GM23338 (cell line): ENCODE data around the gene OSBPL10. TPM values are rescaled to one million over a fixed set of nuclear protein-coding genes. Genes with fewer than 3 reads are reported as not detected.

Experiments used
- ATAC-seq: fragments of 200-7000 bp; cut with Tn5 transposase; 3 replicates; pipeline ENCODE4 v1.9.1; 2020
- DNase-seq: peaks from one replicate; pipeline ENCODE4 v3.0.0-alpha.2; 2015; ENCODE audit warnings: low spot score
- H2AFZ ChIP-seq: fragments of 200-600 bp; sonication (generic); 2 replicates; pipeline ENCODE4 v1.8.0; 2016; ENCODE audit warnings: antibody characterized with exemption, mild to moderate bottlenecking, moderate library complexity
- H3F3A ChIP-seq: fragments of 200-600 bp; sonication (generic); replicated peaks from 2 replicates; pipeline ENCODE4 v1.8.0; 2017; ENCODE audit warnings: antibody characterized with exemption, mixed run types, low read depth
- H3K27ac ChIP-seq: fragments of 200-600 bp; sonication (generic); 2 replicates; pipeline ENCODE4 v1.6.1; 2016; ENCODE audit warnings: low read depth
- H3K27me3 ChIP-seq: fragments of 200-600 bp; sonication (generic); 2 replicates; pipeline ENCODE4 v1.8.0; 2016; ENCODE audit warnings: mild to moderate bottlenecking, mixed run types, moderate library complexity; ENCODE audit not compliant: insufficient read depth
- H3K36me3 ChIP-seq: fragments of 200-600 bp; sonication (generic); 2 replicates; pipeline ENCODE4 v1.8.0; 2016; ENCODE audit warnings: mild to moderate bottlenecking; ENCODE audit not compliant: insufficient read depth
- H3K4me1 ChIP-seq: fragments of 200-600 bp; sonication (generic); 2 replicates; pipeline ENCODE4 v1.8.0; 2016; ENCODE audit warnings: mild to moderate bottlenecking, moderate library complexity; ENCODE audit not compliant: insufficient read depth
- H3K4me2 ChIP-seq: fragments of 200-600 bp; sonication (generic); 2 replicates; pipeline ENCODE4 v1.7.1; 2017; ENCODE audit warnings: mixed run types
- H3K4me3 ChIP-seq: fragments of 200-600 bp; sonication (generic); 2 replicates; pipeline ENCODE4 v1.6.1; 2016; ENCODE audit warnings: mixed run types
- H3K79me2 ChIP-seq: fragments of 200-600 bp; sonication (generic); replicated peaks from 2 replicates; pipeline ENCODE4 v1.8.0; 2017; ENCODE audit warnings: mild to moderate bottlenecking; ENCODE audit not compliant: insufficient read depth
- H3K9me2 ChIP-seq: fragments of 200-600 bp; sonication (generic); 2 replicates; pipeline ENCODE4 v1.8.0; 2017; ENCODE audit not compliant: insufficient read depth
- H4K20me1 ChIP-seq: fragments of 200-600 bp; sonication (generic); replicated peaks from 2 replicates; pipeline ENCODE4 v1.8.0; 2017; ENCODE audit warnings: mild to moderate bottlenecking; ENCODE audit not compliant: insufficient read depth
- H3K27ac Mint-ChIP-seq: 2 replicates; pipeline ENCODE4 v1.8.0; 2020; ENCODE audit warnings: inconsistent platforms, mild to moderate bottlenecking, moderate library complexity, mixed read lengths
- H3K27me3 Mint-ChIP-seq: 3 replicates; pipeline ENCODE4 v1.8.0; 2022; ENCODE audit warnings: low read depth, mild to moderate bottlenecking, moderate library complexity, mixed read lengths, inconsistent platforms; ENCODE audit not compliant: insufficient read depth, poor library complexity
- H3K36me3 Mint-ChIP-seq: 3 replicates; pipeline ENCODE4 v1.8.0; 2021; ENCODE audit warnings: low read depth, mild to moderate bottlenecking, inconsistent platforms, moderate library complexity, mixed read lengths
- H3K4me1 Mint-ChIP-seq: 3 replicates; pipeline ENCODE4 v1.8.0; 2020; ENCODE audit warnings: mild to moderate bottlenecking, inconsistent platforms, mixed read lengths
- H3K4me3 Mint-ChIP-seq: 3 replicates; pipeline ENCODE4 v1.8.0; 2021; ENCODE audit warnings: moderate library complexity, mild to moderate bottlenecking, inconsistent platforms, mixed read lengths
- H3K9me3 Mint-ChIP-seq: 3 replicates; pipeline ENCODE4 v1.8.0; 2020; ENCODE audit warnings: moderate library complexity, mild to moderate bottlenecking, inconsistent platforms, mixed read lengths
- CREB1 ChIP-seq: fragments of 250-450 bp; sonication (Bioruptor Pico); IDR thresholded peaks from 2 replicates; pipeline ENCODE4 v1.5.0; 2020; ENCODE audit warnings: low read depth, mild to moderate bottlenecking, moderate library complexity
- EZH2 ChIP-seq: fragments of 200-600 bp; sonication (generic); IDR thresholded peaks from one replicate; pipeline ENCODE4 v1.8.0; 2017; ENCODE audit warnings: antibody characterized with exemption, mild to moderate bottlenecking, low read depth; ENCODE audit not compliant: unreplicated experiment
- EZH2phosphoT487 ChIP-seq: fragments of 200-600 bp; sonication (generic); IDR thresholded peaks from one replicate; pipeline ENCODE4 v1.8.1; 2018; ENCODE audit warnings: antibody characterized with exemption; ENCODE audit not compliant: unreplicated experiment
- JUNB ChIP-seq: IDR thresholded peaks from one replicate; pipeline ENCODE4 v1.6.1; 2016; ENCODE audit warnings: antibody characterized with exemption; ENCODE audit not compliant: unreplicated experiment
- NANOG ChIP-seq: IDR thresholded peaks from 2 replicates; pipeline ENCODE4 v1.6.1; 2016; ENCODE audit warnings: antibody characterized with exemption, borderline replicate concordance
- POLR2AphosphoS5 ChIP-seq: IDR thresholded peaks from 2 replicates; pipeline ENCODE4 v1.6.1; 2016; ENCODE audit warnings: antibody characterized with exemption, low read depth
- STAT1 ChIP-seq: IDR thresholded peaks from one replicate; pipeline ENCODE4 v1.6.1; 2016; ENCODE audit warnings: antibody characterized with exemption; ENCODE audit not compliant: unreplicated experiment
- ZNF114 ChIP-seq: fragments of 250-450 bp; sonication (Bioruptor Pico); IDR thresholded peaks from 2 replicates; pipeline ENCODE4 v1.5.0; 2020; ENCODE audit warnings: mild to moderate bottlenecking, moderate library complexity
- ZNF331 ChIP-seq: fragments of 250-450 bp; sonication (Bioruptor Pico); IDR thresholded peaks from 2 replicates; pipeline ENCODE4 v1.5.0; 2020; ENCODE audit warnings: low read depth, mild to moderate bottlenecking, moderate library complexity
- polyA plus RNA-seq: library from polyadenylated mRNA; unstranded; fragments of >200 nt; fragmentation: Nextera tagmentation; extraction: Ambion mirVana; gene quantifications from 2 replicates; pipeline ENCODE4 v1.2.1, GENCODE V29; 2016
- total RNA-seq: library from RNA; depleted of rRNA; stranded (reverse); fragments of >200 nt; shearing (Covaris generic); gene quantifications from 2 replicates; pipeline ENCODE4 v1.2.3, GENCODE V29; 2014
- TF ChIP-seq, protein P1 (sequence below): fragments of 250-450 bp; sonication (Bioruptor Pico); IDR thresholded peaks from 2 replicates; pipeline ENCODE4 v1.5.0; 2020; ENCODE audit warnings: mild to moderate bottlenecking, moderate library complexity
- TF ChIP-seq, protein P2 (sequence below): IDR thresholded peaks from 2 replicates; pipeline ENCODE4 v1.6.1; 2016; ENCODE audit warnings: antibody characterized with exemption
- TF ChIP-seq, protein P3 (sequence below): IDR thresholded peaks from one replicate; pipeline ENCODE4 v1.6.1; 2018; ENCODE audit warnings: antibody characterized with exemption; ENCODE audit not compliant: unreplicated experiment
- TF ChIP-seq, protein P4 (sequence below), 2 experiments: fragments of 200-600 bp in 1 of 2; sonication (generic) in 1 of 2; conservative IDR thresholded peaks; 2 replicates each; pipeline versions ENCODE4 v1.5.1 to v1.6.1; 2016 to 2017; ENCODE audit warnings: antibody characterized with exemption in 2 of 2, low read depth in 2 of 2, mild to moderate bottlenecking in 2 of 2, moderate library complexity in 1 of 2

OSBPL10 gene
- total and polyA plus RNA-seq, 2 experiments from 2014 or later: 23.8 to 149 TPM

DNA sequence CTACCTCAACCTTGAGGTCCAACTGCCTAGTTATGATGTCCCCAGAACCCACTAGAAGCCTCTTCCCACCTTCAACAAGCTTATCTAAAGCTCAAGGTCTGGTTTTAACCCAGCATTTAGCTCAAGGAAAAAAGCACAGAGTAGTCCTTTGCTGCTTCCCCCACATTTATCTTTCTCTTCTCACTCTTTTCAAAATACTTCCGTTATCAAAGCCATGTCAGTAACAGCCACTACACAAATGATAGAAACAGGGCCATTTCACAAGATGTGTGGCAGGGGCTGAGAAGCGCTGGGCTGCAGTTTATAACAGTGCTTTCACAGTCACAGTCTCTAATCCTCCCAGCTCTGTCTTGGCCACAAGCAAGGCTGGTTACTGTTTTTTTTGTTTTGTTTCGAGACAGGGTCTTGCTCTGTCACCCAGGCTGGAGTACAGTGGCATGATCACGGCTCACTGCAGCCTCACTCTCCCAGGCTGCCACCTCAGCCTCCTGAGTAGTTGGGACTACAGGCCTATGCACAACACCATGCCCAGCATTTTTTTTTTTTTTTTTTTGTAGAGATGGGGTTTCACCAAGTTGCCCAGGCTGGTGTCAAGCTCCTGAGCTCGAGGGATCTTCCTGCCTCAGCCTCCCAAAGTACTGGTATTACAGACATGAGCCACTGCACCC, 218.8 kb downstream of the OSBPL10 start:
- Mint-ChIP-seq H3K36me3 (peaks cover 18% of the 10 kb centered on the region; the same call in 2 of the 3 replicates), H3K4me3 (no peak overlapping the region), H3K27me3 (peaks cover 6% of the 10 kb centered on the region), H3K4me1 (peaks cover 10% of the 10 kb centered on the region), H3K9me3 (peaks cover 3% of the 10 kb centered on the region; the same call in 2 of the 3 replicates), H3K27ac (no peak overlapping the region)
- Histone ChIP-seq H3K9me2 (no peaks in the 10 kb centered on the region), H3K4me3 (no peak overlapping the region), H3K4me1 (no peaks in the 10 kb centered on the region; the same call in 1 of the 2 replicates), H4K20me1 (peaks cover 14% of the 10 kb centered on the region; the same call in 1 of the 2 replicates), H3K79me2 (peaks cover 59% of the 10 kb centered on the region), H3K36me3 (no peaks in the 10 kb centered on the region), H2AFZ (no peak overlapping the region), H3K4me2 (no peak overlapping the region), H3K27ac (no peak overlapping the region), H3K27me3 (no peaks in the 10 kb centered on the region), H3F3A (no peaks in the 10 kb centered on the region)
- DNase-seq (no peak), ATAC-seq (no peak)
- TF ChIP-seq EZH2 (no peak), STAT1 (no peak), POLR2AphosphoS5 (no peak), ZNF114 (CRISPR knock-in tag) (no peak), EZH2phosphoT487 (no peak), JUNB (no peak), ZNF331 (no peak), NANOG (no peak), CREB1 (CRISPR knock-in tag) (no peak)
- TF ChIP-seq, protein P1, sequence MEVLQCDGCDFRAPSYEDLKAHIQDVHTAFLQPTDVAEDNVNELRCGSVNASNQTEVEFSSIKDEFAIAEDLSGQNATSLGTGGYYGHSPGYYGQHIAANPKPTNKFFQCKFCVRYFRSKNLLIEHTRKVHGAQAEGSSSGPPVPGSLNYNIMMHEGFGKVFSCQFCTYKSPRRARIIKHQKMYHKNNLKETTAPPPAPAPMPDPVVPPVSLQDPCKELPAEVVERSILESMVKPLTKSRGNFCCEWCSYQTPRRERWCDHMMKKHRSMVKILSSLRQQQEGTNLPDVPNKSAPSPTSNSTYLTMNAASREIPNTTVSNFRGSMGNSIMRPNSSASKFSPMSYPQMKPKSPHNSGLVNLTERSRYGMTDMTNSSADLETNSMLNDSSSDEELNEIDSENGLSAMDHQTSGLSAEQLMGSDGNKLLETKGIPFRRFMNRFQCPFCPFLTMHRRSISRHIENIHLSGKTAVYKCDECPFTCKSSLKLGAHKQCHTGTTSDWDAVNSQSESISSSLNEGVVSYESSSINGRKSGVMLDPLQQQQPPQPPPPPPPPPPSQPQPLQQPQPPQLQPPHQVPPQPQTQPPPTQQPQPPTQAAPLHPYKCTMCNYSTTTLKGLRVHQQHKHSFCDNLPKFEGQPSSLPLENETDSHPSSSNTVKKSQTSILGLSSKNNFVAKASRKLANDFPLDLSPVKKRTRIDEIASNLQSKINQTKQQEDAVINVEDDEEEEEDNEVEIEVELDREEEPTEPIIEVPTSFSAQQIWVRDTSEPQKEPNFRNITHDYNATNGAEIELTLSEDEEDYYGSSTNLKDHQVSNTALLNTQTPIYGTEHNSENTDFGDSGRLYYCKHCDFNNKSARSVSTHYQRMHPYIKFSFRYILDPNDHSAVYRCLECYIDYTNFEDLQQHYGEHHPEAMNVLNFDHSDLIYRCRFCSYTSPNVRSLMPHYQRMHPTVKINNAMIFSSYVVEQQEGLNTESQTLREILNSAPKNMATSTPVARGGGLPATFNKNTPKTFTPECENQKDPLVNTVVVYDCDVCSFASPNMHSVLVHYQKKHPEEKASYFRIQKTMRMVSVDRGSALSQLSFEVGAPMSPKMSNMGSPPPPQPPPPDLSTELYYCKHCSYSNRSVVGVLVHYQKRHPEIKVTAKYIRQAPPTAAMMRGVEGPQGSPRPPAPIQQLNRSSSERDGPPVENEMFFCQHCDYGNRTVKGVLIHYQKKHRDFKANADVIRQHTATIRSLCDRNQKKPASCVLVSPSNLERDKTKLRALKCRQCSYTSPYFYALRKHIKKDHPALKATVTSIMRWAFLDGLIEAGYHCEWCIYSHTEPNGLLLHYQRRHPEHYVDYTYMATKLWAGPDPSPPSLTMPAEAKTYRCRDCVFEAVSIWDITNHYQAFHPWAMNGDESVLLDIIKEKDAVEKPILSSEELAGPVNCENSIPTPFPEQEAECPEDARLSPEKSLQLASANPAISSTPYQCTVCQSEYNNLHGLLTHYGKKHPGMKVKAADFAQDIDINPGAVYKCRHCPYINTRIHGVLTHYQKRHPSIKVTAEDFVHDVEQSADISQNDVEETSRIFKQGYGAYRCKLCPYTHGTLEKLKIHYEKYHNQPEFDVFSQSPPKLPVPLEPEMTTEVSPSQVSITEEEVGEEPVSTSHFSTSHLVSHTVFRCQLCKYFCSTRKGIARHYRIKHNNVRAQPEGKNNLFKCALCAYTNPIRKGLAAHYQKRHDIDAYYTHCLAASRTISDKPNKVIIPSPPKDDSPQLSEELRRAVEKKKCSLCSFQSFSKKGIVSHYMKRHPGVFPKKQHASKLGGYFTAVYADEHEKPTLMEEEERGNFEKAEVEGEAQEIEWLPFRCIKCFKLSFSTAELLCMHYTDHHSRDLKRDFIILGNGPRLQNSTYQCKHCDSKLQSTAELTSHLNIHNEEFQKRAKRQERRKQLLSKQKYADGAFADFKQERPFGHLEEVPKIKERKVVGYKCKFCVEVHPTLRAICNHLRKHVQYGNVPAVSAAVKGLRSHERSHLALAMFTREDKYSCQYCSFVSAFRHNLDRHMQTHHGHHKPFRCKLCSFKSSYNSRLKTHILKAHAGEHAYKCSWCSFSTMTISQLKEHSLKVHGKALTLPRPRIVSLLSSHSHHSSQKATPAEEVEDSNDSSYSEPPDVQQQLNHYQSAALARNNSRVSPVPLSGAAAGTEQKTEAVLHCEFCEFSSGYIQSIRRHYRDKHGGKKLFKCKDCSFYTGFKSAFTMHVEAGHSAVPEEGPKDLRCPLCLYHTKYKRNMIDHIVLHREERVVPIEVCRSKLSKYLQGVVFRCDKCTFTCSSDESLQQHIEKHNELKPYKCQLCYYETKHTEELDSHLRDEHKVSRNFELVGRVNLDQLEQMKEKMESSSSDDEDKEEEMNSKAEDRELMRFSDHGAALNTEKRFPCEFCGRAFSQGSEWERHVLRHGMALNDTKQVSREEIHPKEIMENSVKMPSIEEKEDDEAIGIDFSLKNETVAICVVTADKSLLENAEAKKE (CRISPR knock-in tag): no peak
- TF ChIP-seq, protein P2, sequence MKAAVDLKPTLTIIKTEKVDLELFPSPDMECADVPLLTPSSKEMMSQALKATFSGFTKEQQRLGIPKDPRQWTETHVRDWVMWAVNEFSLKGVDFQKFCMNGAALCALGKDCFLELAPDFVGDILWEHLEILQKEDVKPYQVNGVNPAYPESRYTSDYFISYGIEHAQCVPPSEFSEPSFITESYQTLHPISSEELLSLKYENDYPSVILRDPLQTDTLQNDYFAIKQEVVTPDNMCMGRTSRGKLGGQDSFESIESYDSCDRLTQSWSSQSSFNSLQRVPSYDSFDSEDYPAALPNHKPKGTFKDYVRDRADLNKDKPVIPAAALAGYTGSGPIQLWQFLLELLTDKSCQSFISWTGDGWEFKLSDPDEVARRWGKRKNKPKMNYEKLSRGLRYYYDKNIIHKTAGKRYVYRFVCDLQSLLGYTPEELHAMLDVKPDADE: no peak
- TF ChIP-seq, protein P3, sequence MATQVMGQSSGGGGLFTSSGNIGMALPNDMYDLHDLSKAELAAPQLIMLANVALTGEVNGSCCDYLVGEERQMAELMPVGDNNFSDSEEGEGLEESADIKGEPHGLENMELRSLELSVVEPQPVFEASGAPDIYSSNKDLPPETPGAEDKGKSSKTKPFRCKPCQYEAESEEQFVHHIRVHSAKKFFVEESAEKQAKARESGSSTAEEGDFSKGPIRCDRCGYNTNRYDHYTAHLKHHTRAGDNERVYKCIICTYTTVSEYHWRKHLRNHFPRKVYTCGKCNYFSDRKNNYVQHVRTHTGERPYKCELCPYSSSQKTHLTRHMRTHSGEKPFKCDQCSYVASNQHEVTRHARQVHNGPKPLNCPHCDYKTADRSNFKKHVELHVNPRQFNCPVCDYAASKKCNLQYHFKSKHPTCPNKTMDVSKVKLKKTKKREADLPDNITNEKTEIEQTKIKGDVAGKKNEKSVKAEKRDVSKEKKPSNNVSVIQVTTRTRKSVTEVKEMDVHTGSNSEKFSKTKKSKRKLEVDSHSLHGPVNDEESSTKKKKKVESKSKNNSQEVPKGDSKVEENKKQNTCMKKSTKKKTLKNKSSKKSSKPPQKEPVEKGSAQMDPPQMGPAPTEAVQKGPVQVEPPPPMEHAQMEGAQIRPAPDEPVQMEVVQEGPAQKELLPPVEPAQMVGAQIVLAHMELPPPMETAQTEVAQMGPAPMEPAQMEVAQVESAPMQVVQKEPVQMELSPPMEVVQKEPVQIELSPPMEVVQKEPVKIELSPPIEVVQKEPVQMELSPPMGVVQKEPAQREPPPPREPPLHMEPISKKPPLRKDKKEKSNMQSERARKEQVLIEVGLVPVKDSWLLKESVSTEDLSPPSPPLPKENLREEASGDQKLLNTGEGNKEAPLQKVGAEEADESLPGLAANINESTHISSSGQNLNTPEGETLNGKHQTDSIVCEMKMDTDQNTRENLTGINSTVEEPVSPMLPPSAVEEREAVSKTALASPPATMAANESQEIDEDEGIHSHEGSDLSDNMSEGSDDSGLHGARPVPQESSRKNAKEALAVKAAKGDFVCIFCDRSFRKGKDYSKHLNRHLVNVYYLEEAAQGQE: no peak
- TF ChIP-seq, protein P4, sequence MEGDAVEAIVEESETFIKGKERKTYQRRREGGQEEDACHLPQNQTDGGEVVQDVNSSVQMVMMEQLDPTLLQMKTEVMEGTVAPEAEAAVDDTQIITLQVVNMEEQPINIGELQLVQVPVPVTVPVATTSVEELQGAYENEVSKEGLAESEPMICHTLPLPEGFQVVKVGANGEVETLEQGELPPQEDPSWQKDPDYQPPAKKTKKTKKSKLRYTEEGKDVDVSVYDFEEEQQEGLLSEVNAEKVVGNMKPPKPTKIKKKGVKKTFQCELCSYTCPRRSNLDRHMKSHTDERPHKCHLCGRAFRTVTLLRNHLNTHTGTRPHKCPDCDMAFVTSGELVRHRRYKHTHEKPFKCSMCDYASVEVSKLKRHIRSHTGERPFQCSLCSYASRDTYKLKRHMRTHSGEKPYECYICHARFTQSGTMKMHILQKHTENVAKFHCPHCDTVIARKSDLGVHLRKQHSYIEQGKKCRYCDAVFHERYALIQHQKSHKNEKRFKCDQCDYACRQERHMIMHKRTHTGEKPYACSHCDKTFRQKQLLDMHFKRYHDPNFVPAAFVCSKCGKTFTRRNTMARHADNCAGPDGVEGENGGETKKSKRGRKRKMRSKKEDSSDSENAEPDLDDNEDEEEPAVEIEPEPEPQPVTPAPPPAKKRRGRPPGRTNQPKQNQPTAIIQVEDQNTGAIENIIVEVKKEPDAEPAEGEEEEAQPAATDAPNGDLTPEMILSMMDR (conservative IDR thresholded peaks at IDR 0.05; ENCODE audit: low read depth in 2 of 2): no peak
